H1 (cell line): ENCODE measurements around the gene TMED10. TPM values are rescaled to one million over a fixed set of nuclear protein-coding genes. Genes with fewer than 3 reads are reported as not detected.

Source experiments
- CTCF ChIA-PET: fragments of 300-600 bp; sonication (Branson Sonifier 250); formaldehyde crosslinking; loops from one replicate; lab custom pipeline; 2021; ENCODE audit not compliant: partially characterized antibody; lab: Charles Lee
- POLR2A ChIA-PET: fragments of 300-600 bp; sonication (Branson Sonifier 250); formaldehyde crosslinking; loops from one replicate; lab custom pipeline; 2021; ENCODE audit warnings: inconsistent platforms; ENCODE audit not compliant: partially characterized antibody; lab: Charles Lee
- DNase-seq, 2 experiments: peaks; one replicate each; pipeline versions ENCODE4 v3.0.0 to v3.0.0-alpha.2; 2010 to 2022; ENCODE audit warnings: low spot score in 2 of 2, low read depth in 1 of 2, mixed read lengths in 1 of 2
- FAIRE-seq: peaks from 2 replicates; lab custom pipeline; 2011; peaks lifted over from hg19 to GRCh38; lab: Jason Lieb, UNC
- H2AFZ ChIP-seq: 2 replicates; pipeline ENCODE4 v1.8.1; 2012; ENCODE audit warnings: low read length, inconsistent platforms
- H2AK5ac ChIP-seq: 2 replicates; pipeline ENCODE4 v1.6.1; 2013; ENCODE audit warnings: low read depth, low read length
- H2BK120ac ChIP-seq: replicated peaks from 2 replicates; pipeline ENCODE3; 2013; ENCODE audit warnings: low read depth, low read length, inconsistent platforms
- H2BK12ac ChIP-seq: 2 replicates; pipeline ENCODE4 v1.6.1; 2013; ENCODE audit warnings: low read depth, low read length
- H2BK15ac ChIP-seq: 2 replicates; pipeline ENCODE4 v1.6.1; 2013; ENCODE audit warnings: low read length
- H2BK20ac ChIP-seq: 2 replicates; pipeline ENCODE4 v1.6.1; 2013; ENCODE audit warnings: low read length
- H2BK5ac ChIP-seq: 2 replicates; pipeline ENCODE4 v1.6.1; 2013; ENCODE audit warnings: low read depth, low read length
- H3K14ac ChIP-seq: 2 replicates; pipeline ENCODE4 v1.6.1; 2013; ENCODE audit warnings: inconsistent platforms; ENCODE audit not compliant: insufficient read length
- H3K18ac ChIP-seq: 2 replicates; pipeline ENCODE4 v1.6.1; 2013; ENCODE audit warnings: low read length; ENCODE audit errors: extremely low read depth
- H3K23ac ChIP-seq: 2 replicates; pipeline ENCODE4 v1.6.1; 2013; ENCODE audit warnings: inconsistent platforms; ENCODE audit not compliant: insufficient read length
- H3K23me2 ChIP-seq: 2 replicates; pipeline ENCODE4 v1.6.1; 2013; ENCODE audit warnings: low read depth, low read length
- H3K27ac ChIP-seq: 2 replicates; pipeline ENCODE4 v1.6.1; 2011; ENCODE audit warnings: low read depth, low read length, inconsistent platforms
- H3K27me3 ChIP-seq, 4 experiments: replicated peaks in 1 of 4; 1 replicate in 1 of 4; 2 replicates in 3 of 4; pipeline versions ENCODE4 v1.6.1 to v1.8.1; 2011 to 2013; ENCODE audit warnings: low read length in 3 of 4, mild to moderate bottlenecking in 3 of 4, inconsistent platforms in 2 of 4, mixed read lengths in 2 of 4, moderate library complexity in 1 of 4; ENCODE audit not compliant: control insufficient read depth in 3 of 4, insufficient read depth in 3 of 4; ENCODE audit errors: extremely low read depth in 1 of 4
- H3K36me3 ChIP-seq, 4 experiments: 2 replicates each; pipeline versions ENCODE4 v1.6.1 to v1.8.1; 2011 to 2013; ENCODE audit warnings: mild to moderate bottlenecking in 4 of 4, low read length in 3 of 4, moderate library complexity in 2 of 4, control low read depth in 1 of 4, inconsistent platforms in 1 of 4; ENCODE audit not compliant: insufficient read depth in 4 of 4, control insufficient read depth in 2 of 4
- H3K4ac ChIP-seq: replicated peaks from 2 replicates; pipeline ENCODE3; 2013; ENCODE audit warnings: low read length, low read depth, mixed read lengths, inconsistent platforms; ENCODE audit not compliant: insufficient read length
- H3K4me1 ChIP-seq, 4 experiments: replicated peaks in 1 of 4; 1 replicate in 1 of 4; 2 replicates in 3 of 4; pipeline versions ENCODE4 v1.6.1 to v1.8.1; 2011 to 2013; ENCODE audit warnings: low read length in 3 of 4, inconsistent platforms in 2 of 4, mixed read lengths in 1 of 4; ENCODE audit not compliant: insufficient read depth in 4 of 4, control insufficient read depth in 3 of 4
- H3K4me2 ChIP-seq, 2 experiments: 2 replicates each; pipeline versions ENCODE4 v1.6.1 to v1.8.1; 2011 to 2013; ENCODE audit warnings: low read depth in 2 of 2, low read length in 2 of 2, control low read depth in 1 of 2, inconsistent platforms in 1 of 2, mild to moderate bottlenecking in 1 of 2; ENCODE audit not compliant: insufficient read depth in 1 of 2
- H3K4me3 ChIP-seq, 4 experiments: fragments of 200-600, 300-600 bp in 1 of 4; sonication (generic), shearing (Covaris generic), sonication (Bioruptor Twin) in 1 of 4; 2 replicates each; pipeline versions ENCODE4 v1.5.1 to v1.8.1; 2011 to 2016; ENCODE audit warnings: low read length in 4 of 4, low read depth in 3 of 4, control low read depth in 2 of 4, inconsistent platforms in 2 of 4, mild to moderate bottlenecking in 2 of 4, mixed read lengths in 1 of 4, moderate library complexity in 1 of 4; ENCODE audit not compliant: insufficient read depth in 2 of 4; ENCODE audit errors: extremely low read depth in 1 of 4
- H3K56ac ChIP-seq: replicated peaks from 2 replicates; pipeline ENCODE3; 2013; ENCODE audit warnings: low read depth, mild to moderate bottlenecking, mixed read lengths, low read length, inconsistent platforms; ENCODE audit not compliant: insufficient read length
- H3K79me1 ChIP-seq: 2 replicates; pipeline ENCODE4 v1.6.1; 2013; ENCODE audit warnings: low read depth, low read length, control low read depth
- H3K79me2 ChIP-seq, 2 experiments: 2 replicates each; pipeline versions ENCODE4 v1.6.1 to v1.8.1; 2012 to 2013; ENCODE audit warnings: low read length in 2 of 2, mild to moderate bottlenecking in 2 of 2, inconsistent platforms in 1 of 2; ENCODE audit not compliant: insufficient read depth in 2 of 2, control insufficient read depth in 1 of 2
- H3K9ac ChIP-seq, 4 experiments: replicated peaks in 1 of 4; 1 replicate in 1 of 4; 2 replicates in 3 of 4; pipeline versions ENCODE4 v1.6.1 to v1.8.1; 2011 to 2013; ENCODE audit warnings: low read depth in 3 of 4, low read length in 3 of 4, control low read depth in 2 of 4, mild to moderate bottlenecking in 2 of 4, moderate library complexity in 2 of 4, inconsistent platforms in 1 of 4; ENCODE audit errors: extremely low read depth in 1 of 4
- H3K9me3 ChIP-seq, 2 experiments: 2 replicates each; pipeline versions ENCODE4 v1.6.1 to v1.8.1; 2012 to 2013; ENCODE audit warnings: mild to moderate bottlenecking in 2 of 2, moderate library complexity in 2 of 2, control low read depth in 1 of 2, inconsistent platforms in 1 of 2, low read depth in 1 of 2, low read length in 1 of 2, mixed read lengths in 1 of 2; ENCODE audit not compliant: insufficient read depth in 2 of 2
- H4K20me1 ChIP-seq, 2 experiments: replicated peaks in 1 of 2; 2 replicates each; pipeline versions ENCODE3 to v1.8.1; 2011 to 2013; ENCODE audit warnings: inconsistent platforms in 2 of 2, low read length in 2 of 2, mild to moderate bottlenecking in 1 of 2; ENCODE audit not compliant: insufficient read depth in 2 of 2, control insufficient read depth in 1 of 2
- H4K5ac ChIP-seq: 2 replicates; pipeline ENCODE4 v1.6.1; 2013; ENCODE audit warnings: low read length, low read depth, mixed read lengths, inconsistent platforms; ENCODE audit not compliant: insufficient read length
- H4K8ac ChIP-seq: 2 replicates; pipeline ENCODE4 v1.8.0; 2013; ENCODE audit warnings: mild to moderate bottlenecking, moderate library complexity, low read length, inconsistent platforms; ENCODE audit not compliant: insufficient read depth; ENCODE audit errors: extremely low read depth
- H4K91ac ChIP-seq: replicated peaks from 2 replicates; pipeline ENCODE3; 2013; ENCODE audit warnings: low read length, mixed read lengths, inconsistent platforms; ENCODE audit not compliant: insufficient read length
- ATF2 ChIP-seq: IDR thresholded peaks from 2 replicates; pipeline ENCODE4 v1.6.1; 2012; ENCODE audit warnings: low read length, inconsistent platforms
- BRCA1 ChIP-seq: IDR thresholded peaks from 2 replicates; pipeline ENCODE4 v1.6.1; 2012; ENCODE audit warnings: low read depth, low read length, improper control_type of control experiment
- CTBP2 ChIP-seq: IDR thresholded peaks from 2 replicates; pipeline ENCODE4 v1.7.0; 2011; ENCODE audit warnings: borderline replicate concordance, mild to moderate bottlenecking, moderate library complexity, mixed read lengths, low read length; ENCODE audit not compliant: insufficient read depth, insufficient read length
- JUN ChIP-seq: IDR thresholded peaks from 2 replicates; pipeline ENCODE4 v1.6.1; 2011; ENCODE audit warnings: low read depth, mild to moderate bottlenecking, improper control_type of control experiment, low read length
- POLR2A ChIP-seq, 2 experiments: IDR thresholded peaks; 1 replicate in 1 of 2; 2 replicates in 1 of 2; pipeline ENCODE4 v1.6.1; 2011; ENCODE audit warnings: low read depth in 2 of 2, low read length in 2 of 2, mild to moderate bottlenecking in 2 of 2; ENCODE audit errors: control extremely low read depth in 1 of 2
- SIX5 ChIP-seq: IDR thresholded peaks from 2 replicates; pipeline ENCODE4 v1.6.1; 2011; ENCODE audit warnings: mild to moderate bottlenecking, low read depth, low read length
- SRF ChIP-seq: IDR thresholded peaks from 2 replicates; pipeline ENCODE4 v1.6.1; 2011; ENCODE audit warnings: mild to moderate bottlenecking, low read depth, low read length, moderate library complexity
- SUZ12 ChIP-seq: fragments of 200-600 bp; sonication (generic); IDR thresholded peaks from 2 replicates; pipeline ENCODE4 v1.6.1; 2012; ENCODE audit warnings: mild to moderate bottlenecking, inconsistent platforms, low read length, moderate library complexity, mixed read lengths
- TCF12 ChIP-seq: IDR thresholded peaks from 2 replicates; pipeline ENCODE4 v1.6.1; 2011; ENCODE audit warnings: low read depth, mild to moderate bottlenecking, low read length
- WGBS, 2 experiments: shearing (Covaris generic) in 1 of 2; methylation state at CpG; one replicate each; pipeline versions ENCODE4 v1.1.6 to v1.1.7; 2013 to 2015; ENCODE audit warnings: low lambda C conversion rate in 2 of 2, mixed read lengths in 2 of 2, inconsistent platforms in 1 of 2, low coverage in 1 of 2, missing lambda C conversion rate in 1 of 2; ENCODE audit not compliant: insufficient replicate concordance in 2 of 2, insufficient coverage in 1 of 2, insufficient read length in 1 of 2; ENCODE audit errors: extremely low coverage in 1 of 2, missing lambda C conversion rate in 1 of 2; 5-methylcytosine and 5-hydroxymethylcytosine counted together
- polyA plus RNA-seq, 7 experiments: library from polyadenylated mRNA; depleted of rRNA in 3 of 7; stranded (reverse) in 5 of 7; unstranded in 2 of 7; fragments of >200 nt in 5 of 7; fragments of 200-250 nt in 2 of 7; gene quantifications; 1 replicate in 5 of 7; 2 replicates in 1 of 7; 4 replicates in 1 of 7; pipeline versions ENCODE4 v1.2.1 to v1.2.3, GENCODE V29; 2011 to 2013; ENCODE audit warnings: missing spikeins in 2 of 7, mixed read lengths in 2 of 7
- total RNA-seq: library from RNA; stranded (reverse); fragmentation: NEBNext Ultra II Directional; extraction: Animal tissue kit (Norgen Biotek cat#: 25700); gene quantifications from 2 replicates; pipeline ENCODE4 v1.2.1, GENCODE V29; 2021
- TF ChIP-seq, protein P1 (sequence below): IDR thresholded peaks from 2 replicates; pipeline ENCODE4 v1.6.1; 2011; ENCODE audit warnings: low read depth, mild to moderate bottlenecking, low read length; ENCODE audit not compliant: insufficient read depth

The TMED10 gene
- total and polyA plus RNA-seq, 2 of the 8 experiments (the other 6 are each of a cell fraction or from before 2014, with no cell fraction given) = 218 to 250 TPM

DNA sequence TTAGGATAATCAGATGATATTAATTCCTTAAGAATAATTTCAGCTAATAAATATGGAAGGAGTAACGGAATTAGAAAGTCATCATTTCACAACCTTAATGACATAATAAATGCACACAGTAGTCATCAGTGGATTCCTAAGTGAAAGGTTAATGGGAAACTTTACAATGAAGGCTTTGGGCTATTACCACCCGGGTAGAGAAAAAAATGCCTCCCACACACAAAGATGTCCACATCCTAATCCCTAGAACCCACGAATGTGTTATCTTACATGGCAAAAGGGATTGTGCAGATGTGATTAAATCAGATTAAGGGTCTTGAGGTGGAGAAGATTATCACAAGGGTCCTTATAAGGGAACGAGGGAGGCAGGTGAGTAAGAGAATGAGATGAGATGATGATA, 5.6 kb downstream of the TMED10 start:
- no peaks in the 10 kb centered on the region for H3K27me3 ChIP-seq
- no peak overlapping the region for H2AFZ ChIP-seq
- H2AK5ac ChIP-seq = no peak overlapping the region
- H3K4me3 ChIP-seq = no peak overlapping the region
- H3K27ac ChIP-seq = no peak overlapping the region
- H3K4me1 ChIP-seq = no peaks in the 10 kb centered on the region
- no peak overlapping the region for H4K91ac ChIP-seq
- H4K8ac ChIP-seq = no peak overlapping the region
- no peaks in the 10 kb centered on the region for H3K9me3 ChIP-seq
- H3K56ac ChIP-seq = no peak overlapping the region
- no peak overlapping the region for H3K4me2 ChIP-seq
- no peak overlapping the region for H3K18ac ChIP-seq
- H3K36me3 ChIP-seq = no peaks in the 10 kb centered on the region
- H3K14ac ChIP-seq = no peak overlapping the region
- 96% methylated on average over 4 of the region's 4 CpGs; no CpG with 5 or more reads in 1 of the 2 experiments for WGBS, 2 experiments
- no peak overlapping the region for H2BK15ac ChIP-seq
- CTCF ChIA-PET = interaction anchor here (0.7 kb wide), 1 partner anchor 85 kb away, joined by 3 read pairs; no protein-coding TSS in a partner anchor
- FAIRE-seq (no peak), DNase-seq (no peak)
- peaks cover 4 to 9% of the 10 kb centered on the region in 2 experiments for H4K20me1 ChIP-seq
- no peak overlapping the region for H3K4ac ChIP-seq
- H2BK20ac ChIP-seq = no peak overlapping the region
- no peak overlapping the region for H2BK120ac ChIP-seq
- no peak overlapping the region for H2BK12ac ChIP-seq
- no peaks in the 10 kb centered on the region; the same call in 1 of the 2 replicates for H3K23me2 ChIP-seq
- peaks cover 24 to 95% of the 10 kb centered on the region in 2 experiments for H3K79me2 ChIP-seq
- H3K23ac ChIP-seq = no peak overlapping the region
- H3K79me1 ChIP-seq = peaks cover 6% of the 10 kb centered on the region; the same call in 1 of the 2 replicates
- H3K9ac ChIP-seq = no peak overlapping the region
- no peak overlapping the region for H2BK5ac ChIP-seq
- H4K5ac ChIP-seq = no peak overlapping the region
- TF ChIP-seq SIX5 (no peak), SRF (no peak), SUZ12 (no peak), ATF2 (no peak), CTBP2 (no peak), BRCA1 (no peak), JUN (no peak), POLR2A (IDR thresholded peaks at IDR 0.05; ENCODE audit: control extremely low read depth in 1 of 2, low read depth in 2 of 2, low read length in 2 of 2) (no peak), TCF12 (no peak)
- TF ChIP-seq, protein P1, sequence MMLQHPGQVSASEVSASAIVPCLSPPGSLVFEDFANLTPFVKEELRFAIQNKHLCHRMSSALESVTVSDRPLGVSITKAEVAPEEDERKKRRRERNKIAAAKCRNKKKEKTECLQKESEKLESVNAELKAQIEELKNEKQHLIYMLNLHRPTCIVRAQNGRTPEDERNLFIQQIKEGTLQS = no peak
- TF ChIP-seq, all 59 proteins: peak for 0
- POLR2A ChIA-PET = no interaction called here
